PC-3 (cell line): ENCODE results near the gene SUN1. TPM values are rescaled to one million over a fixed set of nuclear protein-coding genes. Genes with fewer than 3 reads are reported as not detected.
A peak's percentile ranks its signal among the peaks of the same experiment; 100 is the strongest.

Experiments
- ATAC-seq: fragments of 200-7000 bp; cut with Tn5 transposase; 2 replicates; pipeline ENCODE4 v1.9.1; 2020; ENCODE audit warnings: mild to moderate bottlenecking, moderate library complexity
- Bru-seq: library from RNA; stranded (reverse); fragments of 400-500 nt; gene quantifications from one replicate; lab custom pipeline; 2021; lab: Mats Ljungman, UMichigan
- BruChase-seq, 2 experiments: library from RNA; stranded (reverse); fragments of 400-500 nt; gene quantifications; one replicate each; lab custom pipeline; 2021; lab: Mats Ljungman, UMichigan
- BruUV-seq: library from RNA; stranded (reverse); fragments of 400-500 nt; replicated peaks from 2 replicates; lab custom pipeline; 2021; lab: Mats Ljungman, UMichigan
- CTCF ChIA-PET: fragments of 300-600 bp; sonication (Branson Sonifier 250); formaldehyde crosslinking; loops from one replicate; lab custom pipeline; 2022; ENCODE audit warnings: antibody characterized with exemption; lab: Charles Lee
- POLR2A ChIA-PET: fragments of 300-600 bp; sonication (Branson Sonifier 250); formaldehyde crosslinking; loops from one replicate; lab custom pipeline; 2022; ENCODE audit warnings: antibody characterized with exemption; ENCODE audit not compliant: unreplicated experiment; lab: Charles Lee
- DNase-seq: peaks from one replicate; pipeline ENCODE4 v3.0.0-alpha.2; 2015
- H2AFZ ChIP-seq: fragments of 300-600 bp; sonication (generic); 2 replicates; pipeline ENCODE4 v1.6.0; 2016; ENCODE audit warnings: antibody characterized with exemption, low read length
- H3F3A ChIP-seq: fragments of 300-600 bp; sonication (generic); one replicate; pipeline ENCODE4 v1.6.0; 2017; ENCODE audit warnings: antibody characterized with exemption, low read length, control low read depth, mild to moderate bottlenecking; ENCODE audit not compliant: unreplicated experiment
- H3K27ac ChIP-seq: fragments of 300-600 bp; sonication (generic); 2 replicates; pipeline ENCODE4 v1.5.1; 2016; ENCODE audit warnings: mild to moderate bottlenecking, low read length
- H3K27me3 ChIP-seq: fragments of 300-600 bp; sonication (generic); 2 replicates; pipeline ENCODE4 v1.6.1; 2016; ENCODE audit warnings: low read length, mixed read lengths
- H3K36me3 ChIP-seq: fragments of 300-600 bp; sonication (generic); 2 replicates; pipeline ENCODE4 v1.6.1; 2016; ENCODE audit warnings: low read depth, mixed run types, low read length, mixed read lengths
- H3K4me1 ChIP-seq: fragments of 300-600 bp; sonication (generic); 2 replicates; pipeline ENCODE4 v1.5.1; 2016; ENCODE audit warnings: low read length; ENCODE audit not compliant: insufficient read depth
- H3K4me2 ChIP-seq: fragments of 300-600 bp; sonication (generic); 2 replicates; pipeline ENCODE4 v1.6.0; 2016; ENCODE audit warnings: low read length
- H3K4me3 ChIP-seq: fragments of 300-600 bp; sonication (generic); 2 replicates; pipeline ENCODE4 v1.5.1; 2016; ENCODE audit warnings: mild to moderate bottlenecking, low read length, mixed read lengths
- H3K79me2 ChIP-seq: fragments of 300-600 bp; sonication (generic); 2 replicates; pipeline ENCODE4 v1.6.1; 2017; ENCODE audit warnings: low read length, mixed read lengths
- H3K9ac ChIP-seq: fragments of 300-600 bp; sonication (generic); 2 replicates; pipeline ENCODE4 v1.6.0; 2016; ENCODE audit warnings: mild to moderate bottlenecking, low read length
- H3K9me2 ChIP-seq: fragments of 300-600 bp; sonication (generic); replicated peaks from 2 replicates; pipeline ENCODE4 v1.6.1; 2016; ENCODE audit warnings: mixed run types, low read length, mixed read lengths
- H3K9me3 ChIP-seq: fragments of 300-600 bp; sonication (generic); 2 replicates; pipeline ENCODE4 v1.6.1; 2016; ENCODE audit warnings: low read length, mixed read lengths
- H4K20me1 ChIP-seq: fragments of 300-600 bp; sonication (generic); 2 replicates; pipeline ENCODE4 v1.6.1; 2016; ENCODE audit warnings: low read length, mixed read lengths
- CTCF ChIP-seq: fragments of 300-600 bp; sonication (generic); conservative IDR thresholded peaks from 2 replicates; pipeline ENCODE4 v1.5.1; 2017; ENCODE audit warnings: antibody characterized with exemption, low read depth, mild to moderate bottlenecking, low read length
- EZH2 ChIP-seq: fragments of 300-600 bp; sonication (generic); IDR thresholded peaks from one replicate; pipeline ENCODE4 v1.6.1; 2017; ENCODE audit warnings: antibody characterized with exemption, mild to moderate bottlenecking, low read length; ENCODE audit not compliant: unreplicated experiment
- EZH2phosphoT487 ChIP-seq: fragments of 300-600 bp; sonication (generic); IDR thresholded peaks from 2 replicates; pipeline ENCODE4 v1.6.1; 2018; ENCODE audit warnings: mild to moderate bottlenecking, antibody characterized with exemption, low read length, borderline replicate concordance
- intact Hi-C: fragments of 100-400 bp; cut with micrococcal nuclease; formaldehyde crosslinking; loops from 2 replicates; pipeline ENCODE4 v1.9.0; 2023
- long read RNA-seq: library from polyadenylated mRNA; unstranded; transcript quantifications from one replicate; pipeline ENCODE4 v2.0.0, GENCODE V29; 2021; ENCODE audit not compliant: unreplicated experiment
- total RNA-seq: library from RNA; depleted of rRNA; stranded (reverse); fragments of >200 nt; gene quantifications from 2 replicates; pipeline ENCODE4 v1.2.3, GENCODE V29; 2014; rRNA removed

SUN1 gene
- total RNA-seq (92.5 and 100 TPM in 2 replicates), Bru-seq, nascent RNA (percentile 87 among the genes with signal in this experiment), BruChase-seq, experiment 1, labeled RNA remaining after a 6-hour chase (percentile 93 among the genes with signal in this experiment), BruChase-seq, experiment 2, labeled RNA remaining after a 2-hour chase (percentile 93 among the genes with signal in this experiment)
- long read RNA-seq, full-length matches to known transcripts: 7 of 602 reads
- long read RNA-seq, partial matches to known transcripts: 196 of 602 reads
- long read RNA-seq, other reads (novel, unspliced or antisense): 399 of 602 reads

GRCh38 chr7:832167-832967, at the start of gene SUN1:
Gene SUN1 (plus strand): TSS chr7:832476. CDS start chr7:832525, 49 bp downstream.
- H3F3A ChIP-seq: no peaks in the 10 kb centered on the region
- H2AFZ ChIP-seq: no peak within 1 kb of the TSS
- no peaks in the 10 kb centered on the region for H3K9me3 ChIP-seq
- ATAC-seq: peak; percentile 72
- H3K36me3 ChIP-seq: peaks cover 7% of the 10 kb centered on the region
- peak within 1 kb of the TSS; percentile 96 for H3K9ac ChIP-seq
- POLR2A ChIA-PET: interaction anchor here (0.6 to 1.7 kb wide), 5 partner anchors 15 to 191 kb away, joined by 3 to 25 read pairs (median 5); no protein-coding TSS in a partner anchor
- CTCF ChIA-PET: interaction anchor here (0.5 to 1.2 kb wide), 4 partner anchors 10 to 41 kb away, joined by 3 to 5 read pairs (median 4); no protein-coding TSS in a partner anchor
- no TSS peak for BruUV-seq
- no peaks in the 10 kb centered on the region for H3K27me3 ChIP-seq
- H4K20me1 ChIP-seq: no peaks in the 10 kb centered on the region
- peak within 1 kb of the TSS; percentile 65 for H3K4me3 ChIP-seq
- H3K4me1 ChIP-seq: peaks cover 58% of the 10 kb centered on the region
- H3K4me2 ChIP-seq: peak within 1 kb of the TSS; percentile 93
- peak; percentile 94 for DNase-seq
- H3K9me2 ChIP-seq: no peaks in the 10 kb centered on the region
- H3K79me2 ChIP-seq: peaks cover 84% of the 10 kb centered on the region
- TF ChIP-seq EZH2phosphoT487 (no peak), CTCF (no peak), EZH2 (no peak)
- peak within 1 kb of the TSS; percentile 99 for H3K27ac ChIP-seq
- intact Hi-C loops: loop anchor here (1.0 to 5.0 kb wide), 4 partner anchors 14 to 210 kb away; partner anchors contain the start of gene GPR146

- Histone ChIP-seq H3K9me2 (no peaks in the 10 kb centered on the region), H3K27ac (no peak overlapping the region), H3K4me2 (no peak overlapping the region), H4K20me1 (no peaks in the 10 kb centered on the region), H3F3A (peaks cover 4% of the 10 kb centered on the region), H2AFZ (no peak overlapping the region), H3K9ac (no peak overlapping the region), H3K36me3 (peaks cover 7% of the 10 kb centered on the region), H3K27me3 (no peaks in the 10 kb centered on the region), H3K4me3 (no peak overlapping the region), H3K79me2 (no peaks in the 10 kb centered on the region), H3K9me3 (no peaks in the 10 kb centered on the region), H3K4me1 (no peaks in the 10 kb centered on the region)
- no peak for DNase-seq
- ATAC-seq: no peak
- TF ChIP-seq EZH2 (no peak), EZH2phosphoT487 (no peak), CTCF (no peak)
- intact Hi-C loops: no loop called here
- POLR2A ChIA-PET: no interaction called here
- CTCF ChIA-PET: no interaction called here
- BruUV-seq: no TSS peak
Observed at GRCh38 chr7:782718-783449, 49.4 kb upstream of the SUN1 start.
